HCT116 (cell line): Measurements from ENCODE around the gene FBRS. TPM values are rescaled to one million over a fixed set of nuclear protein-coding genes. Genes with fewer than 3 reads are reported as not detected.

Source experiments
- ATAC-seq: fragments of 200-7000 bp; cut with Tn5 transposase; 2 replicates; pipeline ENCODE4 v1.9.1; 2020; ENCODE audit warnings: mild to moderate bottlenecking, moderate library complexity
- BruUV-seq: library from RNA; stranded (reverse); fragments of 400-500 nt; replicated peaks from 2 replicates; lab custom pipeline; 2021; lab: Mats Ljungman, UMichigan
- CTCF ChIA-PET: fragments of 300-600 bp; sonication (Branson Sonifier 250); formaldehyde crosslinking; loops from one replicate; lab custom pipeline; 2021; ENCODE audit warnings: antibody characterized with exemption; lab: Charles Lee
- POLR2A ChIA-PET: fragments of 300-600, 350-600 bp; sonication (Branson Sonifier 250); formaldehyde crosslinking; loops from one replicate; lab custom pipeline; 2021; ENCODE audit warnings: antibody characterized with exemption; lab: Charles Lee
- RAD21 ChIA-PET, 2 experiments: fragments of 300-600 bp; sonication (Branson Sonifier 250); formaldehyde crosslinking; loops; one replicate each; lab custom pipeline; 2023; ENCODE audit warnings: low total read pairs in 2 of 2; ENCODE audit not compliant: uncharacterized antibody in 2 of 2, unreplicated experiment in 2 of 2, low non-redundant PET in 1 of 2; lab: Charles Lee
- DNase-seq: peaks from one replicate; pipeline ENCODE4 v3.0.0-alpha.2; 2010; ENCODE audit warnings: low read depth, low spot score
- H2AFZ ChIP-seq: fragments of 200-600 bp; shearing (Covaris generic), sonication (generic); 2 replicates; pipeline ENCODE4 v1.6.1; 2017; ENCODE audit warnings: low read depth, mixed run types, mixed read lengths, antibody characterized with exemption, low read length; ENCODE audit not compliant: poor library complexity, severe bottlenecking
- H3K27ac ChIP-seq: 2 replicates; pipeline ENCODE4 v1.5.1; 2012; ENCODE audit warnings: low read depth, low read length
- H3K27me3 ChIP-seq: fragments of 200-600 bp; sonication (generic); 2 replicates; pipeline ENCODE4 v1.6.1; 2016; ENCODE audit warnings: mixed run types, low read length, mixed read lengths; ENCODE audit not compliant: insufficient read depth
- H3K36me3 ChIP-seq, 2 experiments: fragments of 200-500 bp in 1 of 2; fragments of 200-600 bp in 1 of 2; sonication (Bioruptor generic) in 1 of 2; sonication (generic) in 1 of 2; 2 replicates each; pipeline versions ENCODE4 v1.5.1 to v1.6.1; 2014 to 2016; ENCODE audit warnings: low read length in 2 of 2, inconsistent platforms in 1 of 2, mixed read lengths in 1 of 2, mixed run types in 1 of 2; ENCODE audit not compliant: insufficient read depth in 2 of 2, control insufficient read depth in 1 of 2
- H3K4me1 ChIP-seq, 2 experiments: fragments of 200-600 bp in 1 of 2; sonication (generic) in 1 of 2; 2 replicates each; pipeline versions ENCODE4 v1.5.1 to v1.6.1; 2012 to 2017; ENCODE audit warnings: low read length in 2 of 2, inconsistent platforms in 1 of 2, mild to moderate bottlenecking in 1 of 2, mixed read lengths in 1 of 2, mixed run types in 1 of 2, moderate library complexity in 1 of 2; ENCODE audit not compliant: insufficient read depth in 2 of 2, control insufficient read depth in 1 of 2
- H3K4me2 ChIP-seq: fragments of 200-600 bp; sonication (generic); 2 replicates; pipeline ENCODE4 v1.6.1; 2017; ENCODE audit warnings: mixed run types, low read length, mixed read lengths
- H3K4me3 ChIP-seq, 2 experiments: fragments of 200-600 bp in 1 of 2; sonication (generic) in 1 of 2; replicated peaks in 1 of 2; 2 replicates each; pipeline ENCODE4 v1.5.1; 2011 to 2016; ENCODE audit warnings: low read length in 2 of 2, control low read depth in 1 of 2, low read depth in 1 of 2, mild to moderate bottlenecking in 1 of 2, mixed read lengths in 1 of 2, mixed run types in 1 of 2
- H3K79me2 ChIP-seq: fragments of 200-600 bp; sonication (generic); 2 replicates; pipeline ENCODE4 v1.6.1; 2017; ENCODE audit warnings: mild to moderate bottlenecking, mixed run types, low read length, moderate library complexity, mixed read lengths; ENCODE audit not compliant: insufficient read depth
- H3K9ac ChIP-seq: fragments of 200-600 bp; sonication (generic); 2 replicates; pipeline ENCODE4 v1.6.1; 2016; ENCODE audit warnings: low read length, mixed read lengths
- H3K9me2 ChIP-seq: fragments of 200-600 bp; sonication (generic), shearing (Covaris generic); 2 replicates; pipeline ENCODE4 v1.6.1; 2017; ENCODE audit warnings: mixed run types, mild to moderate bottlenecking, moderate library complexity; ENCODE audit not compliant: insufficient read depth
- H3K9me3 ChIP-seq, 2 experiments: fragments of 200-500 bp in 1 of 2; fragments of 200-600 bp in 1 of 2; sonication (Bioruptor generic) in 1 of 2; sonication (generic) in 1 of 2; 2 replicates each; pipeline ENCODE4 v1.6.1; 2014 to 2017; ENCODE audit warnings: low read length in 2 of 2, mixed read lengths in 2 of 2, inconsistent platforms in 1 of 2, low read depth in 1 of 2, mild to moderate bottlenecking in 1 of 2, mixed run types in 1 of 2, moderate library complexity in 1 of 2; ENCODE audit not compliant: control insufficient read depth in 1 of 2, insufficient read depth in 1 of 2
- H4K20me1 ChIP-seq: fragments of 200-600 bp; sonication (generic), shearing (Covaris generic); 2 replicates; pipeline ENCODE4 v1.6.1; 2017; ENCODE audit warnings: mixed run types, mild to moderate bottlenecking, moderate library complexity; ENCODE audit not compliant: insufficient read depth
- ATF3 ChIP-seq: IDR thresholded peaks from 2 replicates; pipeline ENCODE4 v1.6.1; 2012
- CBX3 ChIP-seq: IDR thresholded peaks from 2 replicates; pipeline ENCODE4 v1.6.1; 2012; ENCODE audit warnings: low read depth
- CEBPB ChIP-seq: IDR thresholded peaks from 2 replicates; pipeline ENCODE4 v1.6.1; 2012; ENCODE audit warnings: low read depth
- EGR1 ChIP-seq: IDR thresholded peaks from 2 replicates; pipeline ENCODE4 v1.6.1; 2012; ENCODE audit warnings: low read depth
- ELF1 ChIP-seq: IDR thresholded peaks from 2 replicates; pipeline ENCODE4 v1.6.1; 2012; ENCODE audit warnings: low read depth, borderline replicate concordance
- EZH2 ChIP-seq: fragments of 200-600 bp; sonication (generic); IDR thresholded peaks from 2 replicates; pipeline ENCODE4 v1.6.1; 2017; ENCODE audit warnings: antibody characterized with exemption, mixed run types
- FOSL1 ChIP-seq: IDR thresholded peaks from 2 replicates; pipeline ENCODE4 v1.6.1; 2012; ENCODE audit warnings: low read depth
- JUND ChIP-seq: IDR thresholded peaks from 2 replicates; pipeline ENCODE4 v1.6.1; 2012
- POLR2A ChIP-seq: IDR thresholded peaks from 2 replicates; pipeline ENCODE4 v1.7.0; 2011; ENCODE audit warnings: borderline replicate concordance; ENCODE audit not compliant: insufficient read depth, insufficient read length; ENCODE audit errors: extremely low read depth
- POLR2AphosphoS5 ChIP-seq: IDR thresholded peaks from 2 replicates; pipeline ENCODE4 v1.6.1; 2011; ENCODE audit warnings: mild to moderate bottlenecking, low read depth, low read length, moderate library complexity
- RAD21 ChIP-seq: IDR thresholded peaks from 2 replicates; pipeline ENCODE4 v1.6.1; 2012; ENCODE audit warnings: low read depth, mild to moderate bottlenecking
- SIN3A ChIP-seq: IDR thresholded peaks from 2 replicates; pipeline ENCODE4 v1.6.1; 2012; ENCODE audit warnings: low read depth
- SP1 ChIP-seq: IDR thresholded peaks from 2 replicates; pipeline ENCODE4 v1.6.1; 2012; ENCODE audit warnings: low read depth
- SRF ChIP-seq: IDR thresholded peaks from 2 replicates; pipeline ENCODE4 v1.6.1; 2012; ENCODE audit warnings: low read depth
- YY1 ChIP-seq: IDR thresholded peaks from 2 replicates; pipeline ENCODE4 v1.6.1; 2011; ENCODE audit warnings: low read length, low read depth, moderate library complexity, mild to moderate bottlenecking; ENCODE audit not compliant: insufficient replicate concordance; ENCODE audit errors: extremely low read depth
- ZBTB33 ChIP-seq: IDR thresholded peaks from 2 replicates; pipeline ENCODE4 v1.6.1; 2011; ENCODE audit warnings: mild to moderate bottlenecking, low read length, moderate library complexity; ENCODE audit not compliant: insufficient replicate concordance; ENCODE audit errors: extremely low read depth
- ZFX ChIP-seq: fragments of 450-650 bp; IDR thresholded peaks from 2 replicates; pipeline ENCODE4 v1.6.1; 2017
- ZNF274 ChIP-seq: fragments of 200-500 bp; sonication (Bioruptor generic); IDR thresholded peaks from 2 replicates; pipeline ENCODE4 v1.6.1; 2014; ENCODE audit warnings: mild to moderate bottlenecking, low read depth, low read length, inconsistent platforms
- intact Hi-C: fragments of 100-400 bp; cut with micrococcal nuclease; formaldehyde crosslinking; loops from 2 replicates; pipeline ENCODE4 v1.10.0; 2022
- total RNA-seq: library from RNA; stranded (reverse); gene quantifications from one replicate; pipeline ENCODE4 v1.2.1, GENCODE V29; 2021; ENCODE audit not compliant: unreplicated experiment
- TF ChIP-seq, protein P1 (sequence below), 3 experiments: fragments of 200-600 bp in 1 of 3; sonication (generic) in 1 of 3; IDR thresholded peaks in 2 of 3; conservative IDR thresholded peaks in 1 of 3; 2 replicates each; pipeline ENCODE4 v1.5.1; 2012 to 2017; ENCODE audit warnings: low read depth in 2 of 3, low read length in 2 of 3, antibody characterized with exemption in 1 of 3, borderline replicate concordance in 1 of 3, control low read depth in 1 of 3, mild to moderate bottlenecking in 1 of 3, mixed read lengths in 1 of 3, mixed run types in 1 of 3, moderate library complexity in 1 of 3; ENCODE audit not compliant: insufficient read depth in 1 of 3
- TF ChIP-seq, protein P2 (sequence below): IDR thresholded peaks from 2 replicates; pipeline ENCODE4 v1.6.1; 2012

The FBRS gene
- total RNA-seq, 1 experiment from 2014 or later, result 65.3 TPM

DNA sequence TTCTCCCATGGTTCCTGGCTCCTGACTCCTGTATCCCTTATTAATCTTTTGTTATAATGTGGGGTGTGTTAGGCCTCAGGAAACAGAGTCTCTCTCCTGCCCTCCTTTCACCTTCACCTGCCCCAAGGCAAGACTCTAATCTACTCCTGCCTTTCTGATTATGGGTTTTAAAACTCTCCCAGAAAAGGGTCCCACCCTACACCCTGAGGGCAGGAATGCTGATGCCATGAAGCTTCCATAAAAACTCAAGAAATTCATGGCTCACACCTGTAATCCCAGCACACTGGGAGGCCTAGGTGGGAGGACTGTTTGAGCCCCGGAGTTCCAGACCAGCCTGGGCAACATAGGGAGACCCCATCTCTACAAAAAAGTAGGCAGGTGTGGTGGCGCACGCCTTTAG, 22.1 kb downstream of the FBRS start:
- ChIA-PET CTCF (no interaction called here), RAD21 (no interaction called here), POLR2A (no interaction called here)
- intact Hi-C loops, result no loop called here
- TF ChIP-seq CEBPB (no peak), POLR2AphosphoS5 (no peak), ZNF274 (no peak), SIN3A (no peak), ELF1 (no peak), FOSL1 (no peak), SP1 (no peak), EGR1 (no peak), ATF3 (no peak), JUND (no peak), POLR2A (no peak), ZBTB33 (no peak), SRF (no peak), RAD21 (no peak), YY1 (no peak), CBX3 (no peak), EZH2 (no peak), ZFX (no peak)
- TF ChIP-seq, protein P1, sequence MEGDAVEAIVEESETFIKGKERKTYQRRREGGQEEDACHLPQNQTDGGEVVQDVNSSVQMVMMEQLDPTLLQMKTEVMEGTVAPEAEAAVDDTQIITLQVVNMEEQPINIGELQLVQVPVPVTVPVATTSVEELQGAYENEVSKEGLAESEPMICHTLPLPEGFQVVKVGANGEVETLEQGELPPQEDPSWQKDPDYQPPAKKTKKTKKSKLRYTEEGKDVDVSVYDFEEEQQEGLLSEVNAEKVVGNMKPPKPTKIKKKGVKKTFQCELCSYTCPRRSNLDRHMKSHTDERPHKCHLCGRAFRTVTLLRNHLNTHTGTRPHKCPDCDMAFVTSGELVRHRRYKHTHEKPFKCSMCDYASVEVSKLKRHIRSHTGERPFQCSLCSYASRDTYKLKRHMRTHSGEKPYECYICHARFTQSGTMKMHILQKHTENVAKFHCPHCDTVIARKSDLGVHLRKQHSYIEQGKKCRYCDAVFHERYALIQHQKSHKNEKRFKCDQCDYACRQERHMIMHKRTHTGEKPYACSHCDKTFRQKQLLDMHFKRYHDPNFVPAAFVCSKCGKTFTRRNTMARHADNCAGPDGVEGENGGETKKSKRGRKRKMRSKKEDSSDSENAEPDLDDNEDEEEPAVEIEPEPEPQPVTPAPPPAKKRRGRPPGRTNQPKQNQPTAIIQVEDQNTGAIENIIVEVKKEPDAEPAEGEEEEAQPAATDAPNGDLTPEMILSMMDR (IDR thresholded peaks at IDR 0.05 in 2 of 3, conservative IDR thresholded peaks at IDR 0.05 in 1 of 3; ENCODE audit: borderline replicate concordance in 1 of 3, insufficient read depth in 1 of 3, low read depth in 2 of 3, low read length in 2 of 3), result no peak
- TF ChIP-seq, protein P2, sequence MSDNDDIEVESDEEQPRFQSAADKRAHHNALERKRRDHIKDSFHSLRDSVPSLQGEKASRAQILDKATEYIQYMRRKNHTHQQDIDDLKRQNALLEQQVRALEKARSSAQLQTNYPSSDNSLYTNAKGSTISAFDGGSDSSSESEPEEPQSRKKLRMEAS, result no peak
- H3K9me2 ChIP-seq, result no peaks in the 10 kb centered on the region
- no peak overlapping the region for H3K9ac ChIP-seq
- H2AFZ ChIP-seq, result no peak overlapping the region
- H3K4me1 ChIP-seq, result no peaks in the 10 kb centered on the region
- H3K27me3 ChIP-seq, result no peaks in the 10 kb centered on the region
- no peaks in the 10 kb centered on the region for H3K36me3 ChIP-seq
- H3K27ac ChIP-seq, result no peak overlapping the region
- H3K4me2 ChIP-seq, result no peak overlapping the region
- BruUV-seq, result no TSS peak
- no peaks in the 10 kb centered on the region for H4K20me1 ChIP-seq
- no peaks in the 10 kb centered on the region for H3K9me3 ChIP-seq
- DNase-seq (no peak), ATAC-seq (no peak)
- H3K4me3 ChIP-seq, result no peak overlapping the region
- no peaks in the 10 kb centered on the region for H3K79me2 ChIP-seq
